ENCODE data around the gene SAMM50.

SAMM50 gene

GRCh38 chr22:43993072-43993760, 38.0 kb downstream of the SAMM50 start:
- no peaks in the 10 kb centered on the region for H3K9me2 ChIP-seq (replicated peaks; ENCODE audit: insufficient read depth, low read length)
- no peak overlapping the region for H3K9ac ChIP-seq (ENCODE audit: low read length)
- H2AFZ ChIP-seq (ENCODE audit: low read depth, low read length, severe bottlenecking) = no peak overlapping the region
- no peaks in the 10 kb centered on the region for H4K20me1 ChIP-seq (ENCODE audit: low read depth, low read length)
- no peaks in the 10 kb centered on the region for H3K9me3 ChIP-seq (ENCODE audit: insufficient read depth, low read length)
- no peaks in the 10 kb centered on the region for H3K36me3 ChIP-seq (ENCODE audit: low read length)
- TF ChIP-seq EZH2phosphoT487 (conservative IDR thresholded peaks at IDR 0.05; ENCODE audit: low read length) (no peak), CTCF (IDR thresholded peaks at IDR 0.05; ENCODE audit: insufficient read depth, low read length, poor library complexity, severe bottlenecking) (peak; percentile 93)
- no peaks in the 10 kb centered on the region for H3F3A ChIP-seq (ENCODE audit: insufficient read depth)
- no peaks in the 10 kb centered on the region for H3K79me2 ChIP-seq (ENCODE audit: insufficient read depth, low read length)
- H3K27me3 ChIP-seq (ENCODE audit: low read length) = no peaks in the 10 kb centered on the region
- no peak overlapping the region for H3K27ac ChIP-seq (ENCODE audit: low read depth, low read length)
- H3K4me2 ChIP-seq (ENCODE audit: low read depth, low read length, poor library complexity, severe bottlenecking) = no peak overlapping the region
- H3K4me3 ChIP-seq (ENCODE audit: insufficient read depth, low read length, poor library complexity, severe bottlenecking) = no peak overlapping the region

GRCh38 chr22:43994006-43994405, 38.8 kb downstream of the SAMM50 start:
- H3K27me3 ChIP-seq (ENCODE audit: low read length) = no peaks in the 10 kb centered on the region
- H3F3A ChIP-seq (ENCODE audit: insufficient read depth) = no peaks in the 10 kb centered on the region
- H3K9ac ChIP-seq (ENCODE audit: low read length) = no peak overlapping the region
- H3K4me2 ChIP-seq (ENCODE audit: low read depth, low read length, poor library complexity, severe bottlenecking) = no peak overlapping the region
- TF ChIP-seq CTCF (IDR thresholded peaks at IDR 0.05; ENCODE audit: insufficient read depth, low read length, poor library complexity, severe bottlenecking) (no peak), EZH2phosphoT487 (conservative IDR thresholded peaks at IDR 0.05; ENCODE audit: low read length) (no peak)
- no peaks in the 10 kb centered on the region for H3K9me3 ChIP-seq (ENCODE audit: insufficient read depth, low read length)
- H2AFZ ChIP-seq (ENCODE audit: low read depth, low read length, severe bottlenecking) = no peak overlapping the region
- no peak overlapping the region for H3K27ac ChIP-seq (ENCODE audit: low read depth, low read length)
- no peak overlapping the region for H3K4me3 ChIP-seq (ENCODE audit: insufficient read depth, low read length, poor library complexity, severe bottlenecking)
- H3K36me3 ChIP-seq (ENCODE audit: low read length) = no peaks in the 10 kb centered on the region
- no peaks in the 10 kb centered on the region for H4K20me1 ChIP-seq (ENCODE audit: low read depth, low read length)
- no peaks in the 10 kb centered on the region for H3K9me2 ChIP-seq (replicated peaks; ENCODE audit: insufficient read depth, low read length)
- H3K79me2 ChIP-seq (ENCODE audit: insufficient read depth, low read length) = no peaks in the 10 kb centered on the region

- no peaks in the 10 kb centered on the region for H4K20me1 ChIP-seq (ENCODE audit: low read depth, low read length)
- H3F3A ChIP-seq (ENCODE audit: insufficient read depth) = no peaks in the 10 kb centered on the region
- no peak overlapping the region for H3K27ac ChIP-seq (ENCODE audit: low read depth, low read length)
- no peaks in the 10 kb centered on the region for H3K9me2 ChIP-seq (replicated peaks; ENCODE audit: insufficient read depth, low read length)
- no peaks in the 10 kb centered on the region for H3K9me3 ChIP-seq (ENCODE audit: insufficient read depth, low read length)
- no peak overlapping the region for H3K9ac ChIP-seq (ENCODE audit: low read length)
- no peaks in the 10 kb centered on the region for H3K79me2 ChIP-seq (ENCODE audit: insufficient read depth, low read length)
- H3K27me3 ChIP-seq (ENCODE audit: low read length) = no peaks in the 10 kb centered on the region
- no peaks in the 10 kb centered on the region for H3K36me3 ChIP-seq (ENCODE audit: low read length)
- no peak overlapping the region for H2AFZ ChIP-seq (ENCODE audit: low read depth, low read length, severe bottlenecking)
- no peak overlapping the region for H3K4me3 ChIP-seq (ENCODE audit: insufficient read depth, low read length, poor library complexity, severe bottlenecking)
- TF ChIP-seq EZH2phosphoT487 (conservative IDR thresholded peaks at IDR 0.05; ENCODE audit: low read length) = no peak
- TF ChIP-seq CTCF (IDR thresholded peaks at IDR 0.05; ENCODE audit: insufficient read depth, low read length, poor library complexity, severe bottlenecking) = no peak
- H3K4me2 ChIP-seq (ENCODE audit: low read depth, low read length, poor library complexity, severe bottlenecking) = no peak overlapping the region
Observed at GRCh38 chr22:43994416-43994815, 39.2 kb downstream of the SAMM50 start.

Measured in SU-DHL-6 (cell line).